Mesenchymal stem cell (in vitro differentiated cells and primary cell): ENCODE measurements around the gene SGSM2.

Experiments
- DNase-seq: peaks from one replicate; pipeline ENCODE4 v3.0.0-alpha.2; 2013
- H2AFZ ChIP-seq: one replicate; pipeline ENCODE4 v1.6.1; 2013; ENCODE audit warnings: low read depth, mild to moderate bottlenecking, control low read depth, inconsistent platforms, low read length, moderate library complexity
- H2AK5ac ChIP-seq: 2 replicates; pipeline ENCODE4 v1.6.1; 2013; ENCODE audit warnings: low read length, moderate library complexity, mild to moderate bottlenecking, inconsistent platforms; ENCODE audit not compliant: severe bottlenecking
- H2BK120ac ChIP-seq: one replicate; pipeline ENCODE4 v1.6.1; 2013; ENCODE audit warnings: low read depth, mild to moderate bottlenecking, inconsistent platforms, low read length, moderate library complexity
- H2BK12ac ChIP-seq, 2 experiments: one replicate each; pipeline ENCODE4 v1.6.1; 2013; ENCODE audit warnings: inconsistent platforms in 2 of 2, low read length in 2 of 2, mild to moderate bottlenecking in 2 of 2, moderate library complexity in 2 of 2, control low read depth in 1 of 2
- H2BK15ac ChIP-seq: one replicate; pipeline ENCODE4 v1.6.1; 2013; ENCODE audit warnings: mild to moderate bottlenecking, low read depth, inconsistent platforms; ENCODE audit not compliant: poor library complexity, severe bottlenecking
- H2BK5ac ChIP-seq: 2 replicates; pipeline ENCODE4 v1.6.1; 2013; ENCODE audit warnings: low read depth, mild to moderate bottlenecking, low read length, control low read depth, inconsistent platforms; ENCODE audit not compliant: poor library complexity, severe bottlenecking
- H3K14ac ChIP-seq, 2 experiments: one replicate each; pipeline ENCODE4 v1.6.1; 2013; ENCODE audit warnings: inconsistent platforms in 2 of 2, low read length in 2 of 2, control low read depth in 1 of 2, mild to moderate bottlenecking in 1 of 2, moderate library complexity in 1 of 2
- H3K18ac ChIP-seq, 2 experiments: one replicate each; pipeline ENCODE4 v1.6.1; 2013; ENCODE audit warnings: inconsistent platforms in 2 of 2, low read length in 2 of 2, control low read depth in 1 of 2, low read depth in 1 of 2, mild to moderate bottlenecking in 1 of 2
- H3K23ac ChIP-seq, 2 experiments: one replicate each; pipeline ENCODE4 v1.6.1; 2013; ENCODE audit warnings: inconsistent platforms in 2 of 2, low read length in 2 of 2, mild to moderate bottlenecking in 2 of 2, moderate library complexity in 2 of 2, control low read depth in 1 of 2
- H3K27ac ChIP-seq: 2 replicates; pipeline ENCODE4 v1.5.1; 2013; ENCODE audit warnings: mild to moderate bottlenecking, moderate library complexity, low read length, control low read depth, inconsistent platforms; ENCODE audit not compliant: poor library complexity, severe bottlenecking
- H3K27me3 ChIP-seq, 2 experiments: 2 replicates each; pipeline versions ENCODE4 v1.6.1 to v1.7.0; 2013; ENCODE audit warnings: low read length in 2 of 2, mild to moderate bottlenecking in 2 of 2, moderate library complexity in 2 of 2, control low read depth in 1 of 2, inconsistent platforms in 1 of 2; ENCODE audit not compliant: control insufficient read depth in 1 of 2, insufficient read depth in 1 of 2
- H3K36me3 ChIP-seq, 2 experiments: 2 replicates each; pipeline versions ENCODE4 v1.6.1 to v1.7.0; 2013; ENCODE audit warnings: low read length in 2 of 2, control low read depth in 1 of 2, inconsistent platforms in 1 of 2, low read depth in 1 of 2, mild to moderate bottlenecking in 1 of 2; ENCODE audit not compliant: insufficient read depth in 2 of 2, control insufficient read depth in 1 of 2
- H3K4ac ChIP-seq, 2 experiments: one replicate each; pipeline ENCODE4 v1.6.1; 2013; ENCODE audit warnings: inconsistent platforms in 2 of 2, low read length in 2 of 2, mild to moderate bottlenecking in 2 of 2, moderate library complexity in 2 of 2, control low read depth in 1 of 2, low read depth in 1 of 2
- H3K4me1 ChIP-seq: 2 replicates; pipeline ENCODE4 v1.6.1; 2013; ENCODE audit warnings: low read depth, low read length, control low read depth; ENCODE audit not compliant: control insufficient read depth, insufficient read depth
- H3K4me2 ChIP-seq: 2 replicates; pipeline ENCODE4 v1.6.1; 2013; ENCODE audit warnings: low read length, mild to moderate bottlenecking, inconsistent platforms; ENCODE audit not compliant: poor library complexity, severe bottlenecking
- H3K4me3 ChIP-seq, 2 experiments: 2 replicates each; pipeline versions ENCODE4 v1.5.1 to v1.7.0; 2013; ENCODE audit warnings: low read length in 2 of 2, mild to moderate bottlenecking in 2 of 2, control low read depth in 1 of 2, low read depth in 1 of 2; ENCODE audit not compliant: insufficient read depth in 1 of 2
- H3K79me1 ChIP-seq: replicated peaks from 2 replicates; pipeline ENCODE4 v1.6.1; 2013; ENCODE audit warnings: mild to moderate bottlenecking, control low read depth, low read length, inconsistent platforms; ENCODE audit not compliant: poor library complexity, severe bottlenecking
- H3K9ac ChIP-seq: 2 replicates; pipeline ENCODE4 v1.7.0; 2013; ENCODE audit warnings: mild to moderate bottlenecking, low read length, moderate library complexity
- H3K9me3 ChIP-seq: 2 replicates; pipeline ENCODE4 v1.7.0; 2013; ENCODE audit warnings: mild to moderate bottlenecking, low read length; ENCODE audit not compliant: control insufficient read depth
- H4K8ac ChIP-seq: one replicate; pipeline ENCODE4 v1.6.1; 2013; ENCODE audit warnings: inconsistent platforms, mild to moderate bottlenecking, low read length, moderate library complexity
- H4K91ac ChIP-seq: one replicate; pipeline ENCODE4 v1.6.1; 2013; ENCODE audit warnings: mild to moderate bottlenecking, low read length, inconsistent platforms
- WGBS: methylation state at CpG from one replicate; pipeline ENCODE4 v1.1.7; 2013; ENCODE audit warnings: mixed read lengths; 5-methylcytosine and 5-hydroxymethylcytosine counted together

Gene SGSM2

DNA sequence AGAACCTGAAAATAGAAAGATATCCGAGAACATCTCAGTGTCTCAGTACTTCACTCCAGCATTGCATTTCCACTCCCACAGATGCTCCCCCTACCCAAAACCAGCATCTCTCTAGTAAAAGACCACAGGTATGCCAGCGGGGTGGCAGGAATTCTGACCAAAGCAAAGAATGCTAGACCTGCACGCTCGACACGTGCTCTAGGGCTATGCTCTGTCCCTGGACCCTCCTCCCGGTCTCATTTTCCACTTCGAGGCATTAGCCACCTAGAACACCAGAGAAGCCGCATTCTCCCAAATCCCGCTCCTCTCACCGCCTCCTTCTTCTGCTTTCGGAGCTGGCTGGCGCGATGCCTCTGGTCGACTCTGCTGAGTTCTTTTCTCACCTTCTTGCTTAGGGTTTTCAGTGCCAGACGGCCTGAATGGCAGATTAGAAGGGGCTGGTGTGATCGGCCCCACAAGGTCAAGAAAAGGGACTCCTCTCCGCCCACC lies 1.5 kb upstream of the SGSM2 start:
- H3K4me2 ChIP-seq, result peak overlapping the region; percentile 73
- H3K9me3 ChIP-seq, result no peaks in the 10 kb centered on the region
- H3K27me3 ChIP-seq, result no peaks in the 10 kb centered on the region
- no peak overlapping the region for H4K91ac ChIP-seq
- no peak overlapping the region for H2AK5ac ChIP-seq
- peak overlapping the region in 1 of 2 experiments; percentile 54 for H3K4ac ChIP-seq
- H2BK15ac ChIP-seq, result no peak overlapping the region
- WGBS, result 6% methylated on average over 15 of the region's 17 CpGs
- peak overlapping the region in 1 of 2 experiments; percentile 48 for H3K14ac ChIP-seq
- no peak overlapping the region for H3K23ac ChIP-seq
- peak overlapping the region; percentile 94 for H3K9ac ChIP-seq
- peaks cover 14% of the 10 kb centered on the region for H3K79me1 ChIP-seq
- peaks cover 12 to 45% of the 10 kb centered on the region in 2 experiments for H3K36me3 ChIP-seq
- H2BK12ac ChIP-seq, result peak overlapping the region in 1 of 2 experiments; percentile 3
- peak overlapping the region; percentile 65 to 68 for H3K18ac ChIP-seq
- peak overlapping the region; percentile 72 to 94 for H3K4me3 ChIP-seq
- H3K27ac ChIP-seq, result peak overlapping the region; percentile 22
- H2AFZ ChIP-seq, result no peak overlapping the region
- no peak overlapping the region for H2BK120ac ChIP-seq
- peak overlapping the region; percentile 81 for H4K8ac ChIP-seq
- H3K4me1 ChIP-seq, result peaks cover 15% of the 10 kb centered on the region
- no peak overlapping the region for H2BK5ac ChIP-seq
- DNase-seq, result peak; percentile 7

DNA sequence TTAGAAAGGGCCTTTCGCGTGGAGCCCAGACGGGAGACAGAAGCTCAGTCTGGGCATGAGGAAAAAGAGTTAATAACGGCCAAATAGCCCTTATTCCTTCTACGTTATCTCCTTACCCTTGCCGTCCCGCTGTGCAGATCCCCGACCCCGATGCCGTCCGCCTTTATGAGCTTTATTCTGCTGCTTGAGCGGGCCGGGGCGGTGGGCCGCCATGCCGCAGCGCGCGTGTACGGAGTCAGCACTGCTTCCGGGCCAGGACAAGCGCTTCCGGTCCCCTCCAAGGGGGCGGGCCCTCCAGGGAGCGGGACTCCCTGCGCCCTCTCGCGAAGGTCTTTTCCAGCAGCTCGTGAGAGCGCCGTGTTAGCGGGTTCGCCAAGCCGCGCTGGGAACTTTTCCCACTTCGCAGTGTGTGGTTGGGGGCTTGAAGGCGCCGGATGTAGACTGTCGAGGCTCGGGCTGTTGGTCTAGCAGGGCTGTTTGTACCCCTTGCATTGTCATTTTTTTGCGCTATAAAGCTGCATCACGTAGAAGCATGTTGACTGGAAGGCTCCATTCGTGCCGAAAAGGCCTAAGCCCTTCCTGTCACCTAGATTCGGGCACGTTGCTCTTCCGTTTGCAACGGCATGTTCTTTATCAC lies 968 bp upstream of the SGSM2 start, which contains the start of gene TSR1:
TSR1 (minus strand) TSS at position 243 of the 637 bp plus-strand sequence; CDS start at position 213, 30 bp downstream.
- Histone ChIP-seq H3K4me1 (peaks cover 15% of the 10 kb centered on the region), H2AK5ac (no peak within 1 kb of the TSS), H2BK5ac (peak within 1 kb of the TSS; percentile 49), H3K18ac (peak within 1 kb of the TSS; percentile 65 to 92), H2AFZ (peak within 1 kb of the TSS; percentile 86), H3K27ac (peak within 1 kb of the TSS; percentile 76), H3K9ac (peak within 1 kb of the TSS; percentile 94), H3K36me3 (peaks cover 12 to 42% of the 10 kb centered on the region in 2 experiments), H4K91ac (peak within 1 kb of the TSS; percentile 46), H3K27me3 (no peaks in the 10 kb centered on the region), H4K8ac (peak within 1 kb of the TSS; percentile 81), H3K9me3 (no peaks in the 10 kb centered on the region), H2BK12ac (peak within 1 kb of the TSS in 1 of 2 experiments; percentile 38), H3K14ac (peak within 1 kb of the TSS in 1 of 2 experiments; percentile 88), H2BK120ac (peak within 1 kb of the TSS; percentile 87), H3K79me1 (peaks cover 15% of the 10 kb centered on the region), H2BK15ac (no peak within 1 kb of the TSS), H3K4me2 (peak within 1 kb of the TSS; percentile 73), H3K4ac (peak within 1 kb of the TSS; percentile 73 to 85), H3K4me3 (peak within 1 kb of the TSS; percentile 72 to 94), H3K23ac (peak within 1 kb of the TSS in 1 of 2 experiments; percentile 5)
- WGBS, result 1% methylated on average over 48 of the region's 48 CpGs
- peak; percentile 95 for DNase-seq

DNA sequence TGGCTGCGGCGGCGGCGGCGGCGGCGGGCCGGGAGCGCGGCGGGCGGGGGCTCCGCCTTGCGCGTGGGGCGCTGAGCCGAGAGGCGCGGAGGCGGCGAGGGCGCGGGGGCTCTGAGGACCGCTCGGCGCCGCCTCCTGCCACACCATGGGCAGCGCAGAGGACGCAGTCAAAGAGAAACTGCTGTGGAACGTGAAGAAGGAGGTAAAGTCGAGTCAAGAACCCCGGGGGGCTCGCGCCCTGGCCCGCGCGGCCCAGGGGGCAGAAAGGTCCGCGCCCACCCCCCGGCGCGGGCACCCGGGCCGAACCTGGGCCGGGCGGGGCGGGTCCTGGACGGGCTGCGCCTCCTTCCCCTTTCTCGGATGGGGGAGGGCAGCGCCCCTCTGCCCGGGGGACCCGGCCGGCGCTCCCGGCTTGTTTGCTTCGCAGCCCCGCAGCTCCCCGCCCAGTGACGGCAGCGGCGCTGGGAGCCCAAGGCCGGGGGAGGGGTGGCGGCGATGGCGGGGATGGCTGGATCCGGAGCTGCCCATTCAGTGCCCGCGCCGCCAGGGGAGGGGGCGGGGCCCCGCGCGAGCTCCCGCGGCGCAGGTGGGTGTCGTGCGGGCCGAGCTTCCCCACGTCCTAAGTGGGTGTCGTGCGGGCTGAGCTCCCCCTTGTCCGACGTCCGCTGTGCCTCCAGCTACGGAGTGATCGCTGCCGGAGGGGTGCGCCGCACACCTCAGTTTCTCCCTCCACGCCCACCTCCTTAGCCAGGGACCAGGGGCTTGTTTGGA lies 428 bp downstream of the SGSM2 start:
- Histone ChIP-seq H3K4me1 (peaks cover 15% of the 10 kb centered on the region), H4K8ac (no peak overlapping the region), H3K27ac (peak overlapping the region; percentile 61), H3K18ac (peak overlapping the region; percentile 52 to 92), H2BK12ac (peak overlapping the region in 1 of 2 experiments; percentile 80), H3K79me1 (peaks cover 17% of the 10 kb centered on the region), H2BK5ac (peak overlapping the region; percentile 77), H4K91ac (peak overlapping the region; percentile 52), H3K9me3 (no peaks in the 10 kb centered on the region), H3K23ac (no peak overlapping the region), H3K9ac (peak overlapping the region; percentile 87), H2BK120ac (peak overlapping the region; percentile 87), H3K14ac (peak overlapping the region; percentile 67 to 88), H2BK15ac (peak overlapping the region; percentile 12), H3K4ac (peak overlapping the region; percentile 38 to 93), H3K4me2 (peak overlapping the region; percentile 73), H2AK5ac (no peak overlapping the region), H3K36me3 (peaks cover 8 to 36% of the 10 kb centered on the region in 2 experiments), H2AFZ (peak overlapping the region; percentile 0), H3K27me3 (no peaks in the 10 kb centered on the region), H3K4me3 (peak overlapping the region; percentile 65 to 87)
- peak; percentile 73 for DNase-seq
- 1% methylated on average over 56 of the region's 92 CpGs for WGBS

DNA sequence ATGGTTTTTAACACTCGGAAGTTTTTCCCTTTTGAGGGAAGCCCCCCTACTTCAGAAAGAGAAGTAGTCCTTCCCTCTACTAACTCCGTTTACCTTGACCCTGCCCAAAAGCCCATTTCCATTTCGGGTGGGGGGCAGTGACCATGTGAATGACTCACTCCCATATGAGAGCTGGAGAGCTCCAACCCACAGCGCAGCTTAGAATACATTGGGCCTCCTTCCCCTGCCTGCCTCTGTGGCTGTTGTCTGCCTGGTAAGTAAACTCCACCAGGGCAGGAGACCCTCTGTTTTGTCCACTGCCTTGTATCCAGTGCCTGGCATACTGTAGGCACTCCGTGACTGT lies 985 bp downstream of the SGSM2 start:
- Histone ChIP-seq H3K9me3 (no peaks in the 10 kb centered on the region), H2BK120ac (no peak overlapping the region), H4K91ac (no peak overlapping the region), H2BK12ac (no peak overlapping the region), H4K8ac (no peak overlapping the region), H3K27ac (peak overlapping the region; percentile 36), H3K9ac (peak overlapping the region; percentile 87), H3K4ac (no peak overlapping the region), H3K79me1 (peaks cover 17% of the 10 kb centered on the region), H3K27me3 (no peaks in the 10 kb centered on the region), H2BK5ac (no peak overlapping the region), H2BK15ac (no peak overlapping the region), H3K4me1 (peaks cover 15% of the 10 kb centered on the region), H3K14ac (peak overlapping the region in 1 of 2 experiments; percentile 72), H3K18ac (no peak overlapping the region), H3K23ac (peak overlapping the region in 1 of 2 experiments; percentile 5), H3K4me3 (peak overlapping the region; percentile 65 to 87), H3K36me3 (peaks cover 11 to 31% of the 10 kb centered on the region in 2 experiments), H2AK5ac (no peak overlapping the region), H3K4me2 (peak overlapping the region; percentile 73), H2AFZ (peak overlapping the region; percentile 0)
- WGBS, result 3% methylated on average over 4 of the region's 5 CpGs
- peak; percentile 55 for DNase-seq
